ENCODE data around the gene NAA80.

GRCh38 chr3:50330330-50330729, 31.1 kb upstream of the NAA80 start:
- TF ChIP-seq, protein P1, sequence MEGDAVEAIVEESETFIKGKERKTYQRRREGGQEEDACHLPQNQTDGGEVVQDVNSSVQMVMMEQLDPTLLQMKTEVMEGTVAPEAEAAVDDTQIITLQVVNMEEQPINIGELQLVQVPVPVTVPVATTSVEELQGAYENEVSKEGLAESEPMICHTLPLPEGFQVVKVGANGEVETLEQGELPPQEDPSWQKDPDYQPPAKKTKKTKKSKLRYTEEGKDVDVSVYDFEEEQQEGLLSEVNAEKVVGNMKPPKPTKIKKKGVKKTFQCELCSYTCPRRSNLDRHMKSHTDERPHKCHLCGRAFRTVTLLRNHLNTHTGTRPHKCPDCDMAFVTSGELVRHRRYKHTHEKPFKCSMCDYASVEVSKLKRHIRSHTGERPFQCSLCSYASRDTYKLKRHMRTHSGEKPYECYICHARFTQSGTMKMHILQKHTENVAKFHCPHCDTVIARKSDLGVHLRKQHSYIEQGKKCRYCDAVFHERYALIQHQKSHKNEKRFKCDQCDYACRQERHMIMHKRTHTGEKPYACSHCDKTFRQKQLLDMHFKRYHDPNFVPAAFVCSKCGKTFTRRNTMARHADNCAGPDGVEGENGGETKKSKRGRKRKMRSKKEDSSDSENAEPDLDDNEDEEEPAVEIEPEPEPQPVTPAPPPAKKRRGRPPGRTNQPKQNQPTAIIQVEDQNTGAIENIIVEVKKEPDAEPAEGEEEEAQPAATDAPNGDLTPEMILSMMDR (IDR thresholded peaks at IDR 0.05) = no peak
- no peak for TF ChIP-seq EZH2phosphoT487 (IDR thresholded peaks at IDR 0.05)
